A549 treated with AZD2906 at 1 μM for 4 hours (cell line): ENCODE data around the gene FDX1. TPM values are rescaled to one million over a fixed set of nuclear protein-coding genes. Genes with fewer than 3 reads are reported as not detected.

ENCODE experiments used
- total RNA-seq: library from RNA; stranded (reverse); fragments of 200-300 nt; extraction: Qiagen RNA extraction; gene quantifications from 5 replicates; pipeline ENCODE4 v1.2.3, GENCODE V29; 2022

The FDX1 gene, protein sequence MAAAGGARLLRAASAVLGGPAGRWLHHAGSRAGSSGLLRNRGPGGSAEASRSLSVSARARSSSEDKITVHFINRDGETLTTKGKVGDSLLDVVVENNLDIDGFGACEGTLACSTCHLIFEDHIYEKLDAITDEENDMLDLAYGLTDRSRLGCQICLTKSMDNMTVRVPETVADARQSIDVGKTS
- total RNA-seq: 15.0 to 17.9 TPM (median 16.9 TPM) in 5 replicates

GRCh38 chr11:110429731-110430266 is at the start of gene FDX1:
Gene FDX1 (plus strand): TSS chr11:110429948. CDS start chr11:110430121, 173 bp downstream.

Other genes with a start within 250 kb of the FDX1 start
- 91.4 to 151 TPM (median 121 TPM) in 5 replicates for gene RDX, start 133.3 kb upstream of the FDX1 start, total RNA-seq